Glutamatergic neuron (in vitro differentiated cells): ENCODE results near the gene PCGF5. TPM values are rescaled to one million over a fixed set of nuclear protein-coding genes. Genes with fewer than 3 reads are reported as not detected.

Experiments
- DNase-seq: peaks from one replicate; pipeline ENCODE4 v3.0.0; 2022
- H3K27ac Mint-ChIP-seq: one replicate; pipeline ENCODE4 v1.8.0; 2020; ENCODE audit warnings: mild to moderate bottlenecking, mixed read lengths, inconsistent platforms; ENCODE audit not compliant: unreplicated experiment
- H3K27me3 Mint-ChIP-seq: one replicate; pipeline ENCODE4 v1.8.0; 2020; ENCODE audit warnings: mild to moderate bottlenecking, moderate library complexity, mixed read lengths, inconsistent platforms; ENCODE audit not compliant: unreplicated experiment
- H3K36me3 Mint-ChIP-seq: one replicate; pipeline ENCODE4 v1.8.0; 2020; ENCODE audit warnings: mild to moderate bottlenecking, mixed read lengths, inconsistent platforms; ENCODE audit not compliant: unreplicated experiment
- H3K4me1 Mint-ChIP-seq: one replicate; pipeline ENCODE4 v1.8.0; 2020; ENCODE audit warnings: mild to moderate bottlenecking, low read depth, mixed read lengths, inconsistent platforms; ENCODE audit not compliant: unreplicated experiment
- H3K4me3 Mint-ChIP-seq: one replicate; pipeline ENCODE4 v1.8.0; 2020; ENCODE audit warnings: mild to moderate bottlenecking, mixed read lengths, inconsistent platforms; ENCODE audit not compliant: unreplicated experiment
- H3K9me3 Mint-ChIP-seq: one replicate; pipeline ENCODE4 v1.8.0; 2020; ENCODE audit warnings: mild to moderate bottlenecking, moderate library complexity, mixed read lengths, inconsistent platforms; ENCODE audit not compliant: unreplicated experiment
- CTCF ChIP-seq: fragments of 200-600 bp; sonication (generic); IDR thresholded peaks from one replicate; pipeline ENCODE4 v1.5.0; 2021; ENCODE audit not compliant: partially characterized antibody, unreplicated experiment
- total RNA-seq: library from RNA; stranded (reverse); fragmentation: NEBNext Ultra II Directional; extraction: Animal tissue kit (Norgen Biotek cat#: 25700); gene quantifications from one replicate; pipeline ENCODE4 v1.2.1, GENCODE V29; 2021; ENCODE audit not compliant: unreplicated experiment

Gene PCGF5
- total RNA-seq, 1 donor from 2014 or later, result 3.0 TPM

DNA sequence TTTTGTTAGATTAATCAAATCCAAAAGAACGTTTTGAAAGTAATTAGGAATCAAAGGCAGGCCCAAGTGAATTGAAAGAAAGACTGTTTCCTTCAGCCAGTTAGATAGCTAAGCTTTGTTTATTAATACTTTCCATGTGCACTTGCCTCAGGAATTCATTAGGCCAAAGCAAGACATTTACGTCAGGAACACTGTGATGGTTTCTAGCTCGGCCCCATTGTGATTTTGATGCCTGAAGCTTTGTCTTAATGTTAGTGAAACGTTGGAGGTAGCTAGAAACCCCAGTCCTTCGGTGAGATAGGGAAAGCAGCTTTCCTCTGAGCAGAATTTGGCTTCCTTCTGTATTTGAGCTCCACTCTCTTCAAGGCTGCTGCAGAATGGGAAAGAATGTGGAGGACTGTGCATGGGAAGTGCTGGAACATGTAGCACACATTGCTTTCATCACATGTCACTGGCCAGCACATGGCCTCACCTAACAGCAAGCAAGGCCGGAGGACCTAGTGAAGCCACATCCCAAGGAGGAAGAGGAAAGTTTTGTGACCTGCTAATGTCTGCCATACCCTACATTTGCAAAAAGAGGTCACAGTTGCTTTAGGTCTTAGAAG is 64.1 kb downstream of the PCGF5 start:
- peaks cover 2% of the 10 kb centered on the region for H3K27me3 Mint-ChIP-seq
- H3K4me1 Mint-ChIP-seq, result no peaks in the 10 kb centered on the region
- H3K36me3 Mint-ChIP-seq, result no peaks in the 10 kb centered on the region
- H3K4me3 Mint-ChIP-seq, result no peak overlapping the region
- no peak overlapping the region for H3K27ac Mint-ChIP-seq
- no peak for TF ChIP-seq CTCF
- no peaks in the 10 kb centered on the region for H3K9me3 Mint-ChIP-seq
- DNase-seq, result no peak

GRCh38 chr10:91286572-91286971 is 66.1 kb downstream of the PCGF5 start:
- H3K27ac Mint-ChIP-seq, result no peak overlapping the region
- no peak for DNase-seq
- no peak for TF ChIP-seq CTCF
- H3K4me1 Mint-ChIP-seq, result no peaks in the 10 kb centered on the region
- no peaks in the 10 kb centered on the region for H3K9me3 Mint-ChIP-seq
- no peak overlapping the region for H3K4me3 Mint-ChIP-seq
- H3K36me3 Mint-ChIP-seq, result no peaks in the 10 kb centered on the region
- H3K27me3 Mint-ChIP-seq, result peaks cover 2% of the 10 kb centered on the region

DNA sequence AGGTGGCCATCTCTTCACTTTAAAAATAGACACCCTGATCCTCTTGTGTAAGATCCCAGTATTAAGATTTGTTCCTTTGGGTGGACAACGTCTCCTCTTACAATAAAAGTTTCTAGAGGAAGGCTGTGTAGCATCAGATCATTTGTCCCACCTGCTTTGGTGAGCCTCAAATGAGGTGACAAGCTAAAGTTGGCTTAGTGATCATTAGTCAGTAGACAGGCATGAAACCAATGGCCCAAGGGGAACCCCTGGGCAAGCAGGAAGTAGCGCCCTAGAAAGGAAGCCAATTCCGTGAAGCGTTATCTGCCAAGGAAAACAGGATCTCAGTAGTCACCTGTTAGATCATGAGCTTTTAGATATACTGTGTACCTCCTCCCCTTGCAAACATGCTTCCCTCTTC is 66.8 kb downstream of the PCGF5 start:
- no peak for TF ChIP-seq CTCF
- no peak for DNase-seq
- H3K4me3 Mint-ChIP-seq, result no peak overlapping the region
- no peaks in the 10 kb centered on the region for H3K36me3 Mint-ChIP-seq
- H3K9me3 Mint-ChIP-seq, result no peaks in the 10 kb centered on the region
- H3K27ac Mint-ChIP-seq, result no peak overlapping the region
- no peaks in the 10 kb centered on the region for H3K4me1 Mint-ChIP-seq
- peaks cover 2% of the 10 kb centered on the region for H3K27me3 Mint-ChIP-seq

DNA sequence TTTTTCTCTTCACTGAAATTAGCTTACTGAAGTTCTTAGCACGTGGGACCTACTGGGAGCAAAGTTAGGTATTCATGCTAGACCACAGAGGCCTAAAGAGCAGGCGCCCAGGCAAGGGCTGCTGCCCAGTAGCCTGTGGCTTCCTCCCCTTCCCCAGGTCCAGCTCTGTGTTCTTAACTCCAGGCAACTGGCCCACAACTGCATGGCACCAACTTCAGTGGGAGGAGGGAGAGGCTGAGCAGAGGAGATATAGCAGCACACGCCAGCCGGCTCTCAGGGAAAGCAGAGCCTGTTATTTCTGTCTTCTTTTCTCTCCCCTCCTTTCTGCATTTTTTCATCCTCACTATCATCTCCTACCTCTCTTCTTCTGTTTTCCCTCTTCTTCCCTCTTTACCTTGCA is 67.4 kb downstream of the PCGF5 start:
- peaks cover 2% of the 10 kb centered on the region for H3K27me3 Mint-ChIP-seq
- H3K9me3 Mint-ChIP-seq, result no peaks in the 10 kb centered on the region
- no peaks in the 10 kb centered on the region for H3K4me1 Mint-ChIP-seq
- TF ChIP-seq CTCF, result no peak
- no peak overlapping the region for H3K27ac Mint-ChIP-seq
- H3K36me3 Mint-ChIP-seq, result no peaks in the 10 kb centered on the region
- no peak overlapping the region for H3K4me3 Mint-ChIP-seq
- DNase-seq, result no peak

DNA sequence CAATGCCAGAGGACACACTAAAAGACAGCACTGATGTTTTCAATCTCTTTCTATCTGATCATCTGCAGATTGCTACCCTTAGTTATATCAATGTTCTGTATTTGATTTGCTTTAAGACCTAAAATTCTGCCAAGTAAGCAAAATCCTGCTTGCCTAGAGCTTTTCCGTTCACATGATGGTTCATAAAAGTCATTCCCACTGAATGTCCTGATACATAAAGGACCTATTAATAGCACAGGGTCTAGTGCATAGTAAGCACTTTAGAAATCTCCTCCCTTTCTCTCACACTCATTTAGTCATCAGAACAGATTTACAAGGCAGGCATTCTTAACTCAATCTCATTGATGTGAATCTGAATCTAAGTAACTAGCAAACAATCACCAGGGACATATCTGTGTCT is 68.8 kb downstream of the PCGF5 start:
- no peak for TF ChIP-seq CTCF
- Mint-ChIP-seq H3K9me3 (no peaks in the 10 kb centered on the region), H3K4me1 (no peaks in the 10 kb centered on the region), H3K4me3 (no peak overlapping the region), H3K36me3 (no peaks in the 10 kb centered on the region), H3K27me3 (peaks cover 2% of the 10 kb centered on the region), H3K27ac (no peak overlapping the region)
- DNase-seq, result no peak
